GOT3 (cell line): ENCODE data around the gene SINHCAF.
"Not testable (repeated sequence)": the region's sequence is repeated elsewhere in the genome, so short reads cannot be mapped to it uniquely, and the experiment has no call there.

Experiments
- DNase-seq: peaks from one replicate; lab custom pipeline; 2025; ENCODE audit warnings: mixed read lengths; lab: John Stamatoyannopoulos, UW

The SINHCAF gene

GRCh38 chr12:31325877-31326631 lies at the start of gene SINHCAF:
Gene SINHCAF (minus strand): TSS chr12:31326150. CDS start chr12:31298204, 27,946 bp downstream.
- DNase-seq = peak; percentile 89

- DNase-seq = not testable (repeated sequence)
These were observed 49.5 kb upstream of the SINHCAF start for GRCh38 chr12:31375422-31375821.

GRCh38 chr12:31371256-31371620 lies 45.3 kb upstream of the SINHCAF start:
- no peak for DNase-seq

GRCh38 chr12:31370531-31371255 lies 44.7 kb upstream of the SINHCAF start:
- DNase-seq = no peak

- no peak for DNase-seq
These were observed 44.0 kb upstream of the SINHCAF start for GRCh38 chr12:31369712-31370521.

- no peak for DNase-seq
These were observed 42.9 kb upstream of the SINHCAF start for GRCh38 chr12:31368666-31369361.

- no peak for DNase-seq
These were observed 40.2 kb upstream of the SINHCAF start for GRCh38 chr12:31366104-31366621.

- DNase-seq = no peak
These were observed 37.9 kb upstream of the SINHCAF start for GRCh38 chr12:31363831-31364230.

- no peak for DNase-seq
These were observed 37.5 kb upstream of the SINHCAF start for GRCh38 chr12:31363416-31363809.

- no peak for DNase-seq
These were observed 36.9 kb upstream of the SINHCAF start for GRCh38 chr12:31362759-31363415.

GRCh38 chr12:31362115-31362758 lies 36.3 kb upstream of the SINHCAF start:
- DNase-seq = no peak

- no peak for DNase-seq
These were observed 35.8 kb upstream of the SINHCAF start for GRCh38 chr12:31361730-31362114.

- DNase-seq = no peak
These were observed 29.8 kb upstream of the SINHCAF start for GRCh38 chr12:31355747-31356107.

- DNase-seq = no peak
These were observed 28.1 kb upstream of the SINHCAF start for GRCh38 chr12:31353750-31354708.

GRCh38 chr12:31346267-31346666 lies 20.3 kb upstream of the SINHCAF start:
- no peak for DNase-seq

GRCh38 chr12:31343139-31343538 lies 17.2 kb upstream of the SINHCAF start:
- DNase-seq = no peak

GRCh38 chr12:31342286-31342685 lies 16.3 kb upstream of the SINHCAF start:
- DNase-seq = no peak

GRCh38 chr12:31339831-31340622 lies 14.1 kb upstream of the SINHCAF start:
- DNase-seq = no peak

GRCh38 chr12:31337952-31338351 lies 12.0 kb upstream of the SINHCAF start:
- DNase-seq = no peak
